ENCODE results near the gene CERT1.

DNA sequence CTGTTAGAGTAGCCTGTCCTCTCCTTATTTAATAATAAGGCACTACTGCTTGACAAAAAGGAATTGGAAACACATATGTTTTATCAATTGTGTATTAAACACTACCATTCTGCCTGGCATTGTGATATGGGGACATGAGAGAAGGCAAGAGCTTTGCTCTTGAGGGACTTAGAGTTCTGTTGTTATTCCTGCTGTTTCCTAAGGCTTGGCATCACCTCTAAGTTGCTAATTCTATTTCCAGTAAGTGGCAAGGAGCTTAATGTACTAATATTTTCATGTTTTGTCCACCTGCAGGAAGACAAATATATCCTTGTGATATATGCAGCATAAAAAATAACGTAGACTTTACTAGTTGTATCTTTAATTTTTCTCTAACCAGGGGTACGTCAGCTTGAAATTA lies 161.8 kb downstream of the CERT1 start:
- no peak for TF ChIP-seq CTBP1 (IDR thresholded peaks at IDR 0.05; ENCODE audit: borderline replicate concordance)
- no peak for TF ChIP-seq POLR2A (conservative IDR thresholded peaks at IDR 0.05)
- TF ChIP-seq MAFG (tag; conservative IDR thresholded peaks at IDR 0.05): no peak
- no peak for TF ChIP-seq SETDB1 (IDR thresholded peaks at IDR 0.05; ENCODE audit: low read length)
- TF ChIP-seq, protein P1, sequence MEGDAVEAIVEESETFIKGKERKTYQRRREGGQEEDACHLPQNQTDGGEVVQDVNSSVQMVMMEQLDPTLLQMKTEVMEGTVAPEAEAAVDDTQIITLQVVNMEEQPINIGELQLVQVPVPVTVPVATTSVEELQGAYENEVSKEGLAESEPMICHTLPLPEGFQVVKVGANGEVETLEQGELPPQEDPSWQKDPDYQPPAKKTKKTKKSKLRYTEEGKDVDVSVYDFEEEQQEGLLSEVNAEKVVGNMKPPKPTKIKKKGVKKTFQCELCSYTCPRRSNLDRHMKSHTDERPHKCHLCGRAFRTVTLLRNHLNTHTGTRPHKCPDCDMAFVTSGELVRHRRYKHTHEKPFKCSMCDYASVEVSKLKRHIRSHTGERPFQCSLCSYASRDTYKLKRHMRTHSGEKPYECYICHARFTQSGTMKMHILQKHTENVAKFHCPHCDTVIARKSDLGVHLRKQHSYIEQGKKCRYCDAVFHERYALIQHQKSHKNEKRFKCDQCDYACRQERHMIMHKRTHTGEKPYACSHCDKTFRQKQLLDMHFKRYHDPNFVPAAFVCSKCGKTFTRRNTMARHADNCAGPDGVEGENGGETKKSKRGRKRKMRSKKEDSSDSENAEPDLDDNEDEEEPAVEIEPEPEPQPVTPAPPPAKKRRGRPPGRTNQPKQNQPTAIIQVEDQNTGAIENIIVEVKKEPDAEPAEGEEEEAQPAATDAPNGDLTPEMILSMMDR (IDR thresholded peaks at IDR 0.05 in 2 of 3, conservative IDR thresholded peaks at IDR 0.05 in 1 of 3; ENCODE audit: insufficient read depth in 2 of 3, low read depth in 1 of 3, low read length in 3 of 3): no peak
- TF ChIP-seq POLR2AphosphoS5 (IDR thresholded peaks at IDR 0.05; ENCODE audit: control insufficient read depth, insufficient read depth, low read depth, low read length): no peak
